GM18511 (cell line): ENCODE measurements around the gene DERA.
"Not testable (repeated sequence)": the region's sequence is repeated elsewhere in the genome, so short reads cannot be mapped to it uniquely, and the experiment has no call there.

Experiments used
- ATAC-seq: cut with Tn5 transposase; IDR thresholded peaks from one replicate; pipeline ENCODE4 v1.9.1; 2021; ENCODE audit warnings: mild to moderate bottlenecking, moderate library complexity; ENCODE audit not compliant: unreplicated experiment

The DERA gene

DNA sequence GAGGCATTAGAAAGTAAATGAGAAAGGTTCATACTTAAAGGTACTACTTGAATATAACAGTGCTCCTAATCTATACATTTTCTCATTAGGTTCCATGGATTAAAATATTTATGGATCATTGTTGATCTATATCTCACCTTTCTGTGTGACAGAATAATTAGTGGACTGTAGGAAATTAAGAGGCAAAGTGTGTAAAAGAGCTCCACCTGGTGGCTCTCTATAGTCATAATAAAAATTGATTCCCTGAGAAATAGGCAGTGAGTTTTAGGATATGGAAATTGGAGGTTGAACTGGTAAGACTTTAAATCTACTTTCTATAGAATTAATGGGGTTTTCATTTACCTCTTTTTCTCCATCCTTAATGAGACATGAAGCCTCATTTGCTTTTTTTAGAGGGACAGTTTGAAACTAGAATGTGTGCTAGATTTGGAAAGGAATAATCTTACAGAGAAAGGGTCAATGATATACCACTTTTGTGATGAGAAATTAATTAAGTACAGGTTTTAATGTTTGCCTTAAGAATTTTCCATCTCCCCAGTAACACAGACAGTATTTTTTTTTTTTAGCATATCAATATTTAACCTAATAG is 11.8 kb upstream of the DERA start:
- peak; percentile 73 for ATAC-seq

DNA sequence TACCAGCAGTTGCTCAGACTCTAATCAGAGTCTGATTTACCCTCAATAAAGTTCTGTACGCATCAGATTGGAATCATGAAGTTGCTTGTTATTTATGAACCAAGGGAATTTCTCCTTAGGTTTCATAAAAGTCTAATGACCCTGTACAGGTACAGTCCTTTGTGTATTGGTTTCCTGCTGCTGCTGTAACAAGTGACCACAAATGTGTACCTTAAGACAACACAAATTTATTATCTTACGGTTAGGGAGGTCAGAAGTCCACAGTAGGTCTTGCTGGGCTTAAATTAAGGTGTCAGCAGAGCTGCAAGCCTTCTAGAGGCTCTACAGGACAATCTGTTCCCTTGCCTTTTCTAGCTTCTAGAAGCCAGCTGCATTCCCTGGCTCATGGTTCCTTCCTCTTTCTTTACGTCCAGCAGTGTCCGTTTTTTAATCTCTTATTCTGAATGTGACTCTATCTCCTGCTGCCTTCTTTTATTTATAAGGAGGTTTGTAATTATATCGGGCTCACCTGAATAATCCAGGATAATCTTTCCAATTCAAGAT is 6.7 kb upstream of the DERA start:
- no peak for ATAC-seq

DNA sequence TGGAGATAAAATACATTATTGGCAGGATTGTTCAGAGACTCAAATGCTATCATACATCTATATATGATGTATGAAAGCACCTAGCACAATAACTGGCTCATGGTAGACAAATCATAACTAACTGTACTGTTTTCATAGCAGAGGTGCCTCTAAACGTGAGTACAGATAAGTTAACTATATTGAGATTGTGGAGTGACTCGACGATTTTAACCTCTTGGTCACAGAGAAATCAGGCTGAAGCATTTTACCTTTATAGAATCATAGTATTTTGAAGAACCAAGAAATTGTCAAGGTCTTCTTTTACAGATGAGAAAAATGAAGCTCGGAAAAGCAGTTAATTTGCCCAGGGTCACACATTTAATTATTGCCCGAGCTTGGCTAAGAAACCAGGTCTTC is 666 bp upstream of the DERA start:
- no peak for ATAC-seq

DNA sequence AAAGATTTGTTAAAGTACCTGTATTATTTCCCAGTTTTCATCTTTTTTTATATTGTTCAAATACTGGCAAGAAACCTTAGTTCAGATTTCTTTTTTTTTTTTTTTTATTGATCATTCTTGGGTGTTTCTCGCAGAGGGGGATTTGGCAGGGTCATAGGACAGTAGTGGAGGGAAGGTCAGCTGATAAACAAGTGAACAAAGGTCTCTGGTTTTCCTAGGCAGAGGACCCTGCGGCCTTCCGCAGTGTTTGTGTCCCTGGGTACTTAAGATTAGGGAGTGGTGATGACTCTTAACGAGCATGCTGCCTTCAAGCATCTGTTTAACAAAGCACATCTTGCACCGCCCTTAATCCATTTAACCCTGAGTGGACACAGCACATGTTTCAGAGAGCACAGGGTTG is 799 bp downstream of the DERA start:
- not testable (repeated sequence) for ATAC-seq

DNA sequence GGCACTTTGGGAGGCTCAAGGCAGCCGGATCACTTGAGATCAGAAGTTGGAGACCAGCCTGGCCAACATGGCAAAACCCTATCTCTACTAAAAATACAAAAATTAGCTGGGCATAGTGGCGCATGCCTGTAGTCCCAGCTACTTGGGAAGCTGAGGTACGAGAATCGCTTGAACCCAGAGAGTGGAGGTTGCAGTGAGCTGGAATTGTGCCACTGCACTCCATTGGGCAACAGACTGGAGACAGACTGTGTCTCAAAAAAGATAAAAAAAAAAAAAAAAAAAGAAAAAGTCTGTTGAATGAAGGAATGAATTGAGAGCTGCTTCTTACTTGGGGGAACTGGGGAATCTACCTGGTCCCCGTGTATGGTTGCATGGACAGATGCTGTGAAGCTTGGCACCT is 3.0 kb downstream of the DERA start:
- ATAC-seq: not testable (repeated sequence)

DNA sequence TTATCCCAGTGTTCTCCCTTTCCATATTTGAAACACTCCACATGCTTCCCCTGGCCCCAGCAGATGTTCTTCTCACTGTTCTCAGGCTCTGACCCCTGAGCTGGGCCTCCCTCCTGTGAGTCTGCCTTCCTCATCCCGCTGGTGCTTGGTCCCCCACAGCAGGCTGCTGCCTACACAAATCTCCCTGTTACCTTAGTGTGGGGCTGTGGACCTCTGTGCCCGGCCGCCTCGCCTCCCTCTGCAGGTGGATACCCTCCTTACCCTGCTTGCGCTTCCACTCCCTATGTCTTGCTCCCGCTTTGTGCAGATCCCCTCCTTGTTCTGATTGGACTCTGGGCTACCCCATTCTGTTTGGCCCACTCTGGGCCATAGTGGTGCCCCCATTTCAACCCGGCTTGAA is 6.9 kb downstream of the DERA start:
- no peak for ATAC-seq

DNA sequence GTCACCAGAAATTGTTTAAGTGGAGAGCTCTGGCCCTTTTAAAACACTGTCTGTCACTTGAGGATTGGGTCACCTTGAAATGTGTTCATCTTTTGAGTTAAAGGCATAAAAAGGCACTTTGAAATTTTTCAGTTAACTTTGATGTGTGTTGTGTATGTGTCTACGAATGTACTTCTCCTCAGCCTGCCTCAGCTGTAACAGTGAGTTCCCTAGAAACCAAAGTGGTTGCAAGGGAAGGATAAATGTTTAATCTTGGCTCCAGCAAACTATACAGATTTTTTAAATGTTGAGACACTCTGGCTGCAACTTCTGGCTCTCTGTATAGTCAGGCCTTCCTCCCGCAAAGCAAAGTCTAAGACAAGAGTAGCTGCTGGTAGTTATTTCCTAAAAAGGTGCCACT is 8.3 kb downstream of the DERA start:
- no peak for ATAC-seq

DNA sequence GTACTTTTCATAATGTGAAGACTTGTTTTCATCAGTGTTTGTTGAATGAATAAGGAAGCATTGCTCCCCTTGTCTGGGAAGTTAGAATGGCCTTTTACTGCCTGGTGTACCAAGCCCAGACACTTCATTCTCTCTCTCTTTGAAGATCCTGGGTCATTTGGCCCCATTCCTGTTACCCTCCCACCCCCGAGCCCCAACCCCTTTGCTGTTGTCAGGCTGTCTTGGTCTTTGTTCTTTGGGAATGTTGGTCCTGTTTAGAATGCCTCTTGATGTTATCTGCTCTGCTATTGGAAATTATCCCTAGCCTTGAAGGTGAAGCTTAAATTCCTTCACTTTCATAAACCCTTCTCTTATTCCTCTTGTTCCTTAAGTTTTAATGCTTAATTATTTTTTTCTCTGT is 13.8 kb downstream of the DERA start:
- no peak for ATAC-seq

DNA sequence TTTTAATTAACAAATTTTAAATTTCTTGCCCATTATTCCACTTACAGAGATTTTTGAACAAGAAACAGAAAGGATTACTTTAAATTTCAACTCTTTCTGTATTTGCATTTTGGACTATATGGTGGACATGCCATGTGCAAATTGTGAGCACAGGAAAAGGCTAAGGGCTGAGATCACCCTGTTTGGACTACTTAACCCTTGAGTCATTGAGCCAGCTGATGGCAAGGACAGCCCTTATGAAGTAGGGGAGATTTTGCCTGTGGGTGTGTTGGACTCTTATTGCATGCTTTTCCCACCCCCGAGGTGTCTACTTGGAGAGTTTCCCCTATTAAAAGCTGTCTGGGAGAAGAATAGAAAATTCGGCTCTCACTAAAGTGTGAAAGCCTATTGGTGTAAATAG is 17.2 kb downstream of the DERA start:
- no peak for ATAC-seq

DNA sequence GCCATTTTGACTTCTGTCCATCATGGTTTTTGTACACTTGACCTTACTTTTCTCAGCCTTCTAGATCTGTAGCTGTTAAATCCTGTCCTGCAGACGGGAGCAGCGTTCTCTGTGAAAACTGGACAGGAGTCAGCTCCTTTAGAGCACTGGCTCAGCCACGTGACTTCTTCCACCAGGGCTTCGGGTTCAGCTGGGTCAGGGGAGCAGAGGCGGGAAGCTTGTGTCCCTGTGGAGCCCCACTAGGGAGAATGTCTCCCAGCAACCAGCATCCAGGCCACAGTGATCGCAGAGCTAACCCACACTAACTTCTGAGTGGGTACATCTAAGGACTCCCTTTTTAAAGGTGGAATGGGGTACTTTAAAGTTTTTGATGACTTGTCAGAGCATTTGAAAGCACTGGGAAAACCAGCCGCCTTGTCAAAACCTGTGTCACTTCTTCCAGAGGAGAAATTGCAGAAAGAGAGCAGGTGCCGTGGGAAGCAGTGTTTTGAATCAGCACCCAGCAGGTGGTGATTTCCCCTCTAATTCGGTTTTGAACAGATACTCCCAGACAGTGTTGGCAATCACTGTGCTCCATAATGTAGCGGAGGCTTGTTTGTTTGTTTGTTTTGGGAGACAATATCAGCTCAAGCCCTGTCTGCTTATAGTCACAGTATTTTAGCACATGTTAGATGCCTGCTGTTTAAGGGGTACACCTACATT is 17.9 kb downstream of the DERA start:
- ATAC-seq: no peak

DNA sequence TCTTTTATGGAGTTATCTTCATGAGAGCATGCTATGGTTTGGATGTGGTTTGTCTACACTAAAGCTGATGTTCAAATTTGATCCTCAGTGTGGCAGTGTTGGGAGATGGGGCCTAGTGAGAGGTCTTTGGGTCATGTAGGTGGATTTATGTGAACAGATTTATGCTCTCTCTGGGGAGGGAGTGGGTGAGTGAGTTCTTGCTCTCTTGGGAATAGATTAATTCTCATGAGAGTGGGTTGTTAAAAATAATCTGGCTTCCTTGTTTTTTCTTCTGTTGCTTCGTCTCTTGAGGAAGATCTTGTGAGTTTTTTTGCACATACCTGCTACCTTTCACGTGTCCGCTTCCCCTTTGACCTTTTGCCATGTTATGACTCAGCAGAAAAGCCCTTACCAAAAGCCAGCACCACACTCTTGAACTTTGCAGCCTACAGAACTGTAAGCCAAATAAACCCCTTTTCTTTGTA is 20.5 kb downstream of the DERA start:
- peak; percentile 55 for ATAC-seq

DNA sequence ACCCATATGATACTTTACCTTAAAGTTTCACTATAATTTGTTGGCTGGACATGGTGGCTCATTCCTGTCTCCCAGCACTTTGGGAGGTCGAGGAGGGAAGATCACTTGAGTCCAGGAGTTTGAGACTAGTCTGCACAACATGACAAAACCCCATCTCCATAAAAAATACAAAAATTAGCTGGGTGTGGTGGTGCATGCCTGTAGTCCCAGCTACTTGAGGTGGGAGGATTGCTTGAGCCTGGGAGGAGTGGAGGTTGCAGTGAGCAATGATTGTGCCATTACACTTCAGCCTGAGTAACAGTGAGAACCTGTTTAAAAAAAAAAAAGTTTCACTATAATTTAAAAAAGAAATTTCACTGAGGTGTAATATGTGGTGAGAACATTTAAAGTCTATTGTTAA is 21.2 kb downstream of the DERA start:
- no peak for ATAC-seq

DNA sequence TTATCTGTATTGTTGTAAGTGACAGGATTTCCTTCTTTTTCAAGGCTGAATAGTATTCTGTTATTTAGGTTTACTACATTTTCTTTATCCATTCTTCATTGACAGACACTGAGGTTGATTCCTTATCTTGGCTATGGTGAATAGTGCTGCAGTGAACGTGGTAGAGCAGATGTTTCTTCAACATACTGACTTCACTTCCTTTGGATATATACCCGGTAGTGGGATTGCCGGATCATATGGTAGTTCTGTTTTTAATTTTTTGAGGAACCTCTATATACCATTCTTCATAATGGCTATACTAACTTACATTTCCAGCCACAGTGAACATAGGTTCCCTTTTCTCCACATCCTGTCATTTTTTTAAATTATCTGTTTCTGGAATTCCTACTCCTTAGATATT is 21.8 kb downstream of the DERA start:
- no peak for ATAC-seq

DNA sequence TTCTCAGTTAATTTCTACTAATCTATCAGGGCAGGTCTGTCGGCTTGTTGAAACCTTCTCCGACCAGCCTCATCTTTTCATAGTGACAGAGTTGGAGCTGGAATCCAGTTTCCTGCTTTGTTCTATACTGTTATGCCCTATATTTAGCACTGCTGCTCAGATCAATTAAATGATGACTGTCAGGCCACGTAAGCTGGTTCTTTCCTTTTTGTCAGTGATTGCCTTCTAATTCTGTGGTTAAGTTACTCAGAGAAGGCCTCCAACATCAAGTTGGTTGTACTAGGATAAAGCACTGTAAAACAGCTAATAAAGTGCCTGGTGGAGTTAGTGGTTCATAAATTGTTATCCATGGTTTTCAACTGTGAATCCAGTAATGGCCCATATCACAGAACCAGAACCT is 22.6 kb downstream of the DERA start:
- ATAC-seq: no peak

DNA sequence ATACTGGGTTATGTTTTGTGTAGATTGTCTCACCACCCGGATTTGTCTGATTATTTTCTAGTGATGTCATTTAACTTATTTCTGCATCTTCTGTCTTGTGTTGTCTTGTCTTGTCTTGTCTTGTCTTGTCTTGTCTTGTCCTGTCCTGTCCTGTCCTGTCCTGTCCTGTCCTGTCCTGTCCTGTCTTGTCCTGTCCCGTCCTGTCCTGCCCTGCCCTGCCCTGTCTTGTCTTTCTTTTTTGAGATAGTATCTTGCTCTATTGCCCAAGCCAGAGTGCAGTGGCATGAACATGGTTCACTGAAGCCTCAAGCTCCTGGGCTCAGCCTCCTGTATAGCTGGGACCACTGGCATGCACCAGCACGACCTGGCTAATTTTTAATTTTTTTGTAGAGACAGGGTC is 25.6 kb downstream of the DERA start:
- ATAC-seq: no peak

DNA sequence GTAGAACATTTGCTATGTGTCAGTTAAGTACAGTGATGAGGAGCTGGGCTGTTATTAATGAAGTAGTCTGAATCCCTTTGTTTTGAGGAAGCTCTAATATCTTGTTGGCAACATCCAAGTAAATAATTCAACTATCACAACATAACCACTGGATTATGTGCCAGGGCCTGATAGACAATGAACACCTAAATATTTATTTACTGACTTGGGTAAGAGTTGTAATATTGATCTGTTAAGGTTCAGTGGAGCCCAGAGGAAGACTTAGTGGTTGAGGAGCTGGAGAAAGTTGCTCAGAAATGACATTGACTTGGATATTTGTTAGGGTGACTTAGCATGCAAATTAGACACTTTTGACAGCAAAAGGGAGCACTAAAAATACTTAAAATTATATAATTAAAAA is 26.8 kb downstream of the DERA start:
- ATAC-seq: no peak

DNA sequence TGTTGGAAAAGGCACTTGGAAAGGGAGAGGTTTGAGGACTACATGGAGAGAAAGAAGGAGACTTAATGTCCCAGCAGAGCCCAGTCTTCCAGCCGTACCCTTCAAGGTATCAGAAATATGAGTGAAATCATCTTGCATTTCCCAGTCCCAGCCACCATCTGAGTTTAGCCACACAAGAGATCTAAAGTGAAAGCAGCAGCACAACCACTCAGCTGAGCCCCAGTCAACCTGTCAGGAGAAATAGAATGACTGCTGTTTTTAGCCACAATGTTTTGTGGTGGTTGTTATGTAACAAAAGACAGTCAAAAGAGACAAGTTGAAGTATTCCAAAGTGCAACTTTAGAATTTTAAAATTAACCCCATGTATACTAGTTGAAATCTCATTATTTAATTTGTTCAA is 28.0 kb downstream of the DERA start:
- ATAC-seq: no peak

DNA sequence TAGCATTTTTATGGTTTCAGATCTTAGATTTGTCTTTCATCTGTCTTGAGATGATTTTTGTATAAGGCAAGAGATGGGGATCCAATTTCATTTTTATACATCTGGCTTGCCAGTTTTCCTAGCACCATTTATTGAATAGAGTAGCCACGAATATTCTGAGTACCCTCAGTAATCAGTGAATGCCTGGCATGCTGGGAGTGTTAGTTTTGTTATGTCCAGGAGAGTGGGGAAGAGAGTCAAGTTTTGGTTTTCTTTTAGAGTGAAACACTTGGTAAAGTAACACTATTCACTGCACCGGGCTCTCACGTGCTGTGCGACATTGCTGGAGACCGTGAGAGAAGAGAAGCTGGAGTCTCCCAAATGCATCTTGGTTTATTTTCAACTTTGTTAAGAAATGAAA is 31.3 kb downstream of the DERA start:
- ATAC-seq: no peak

DNA sequence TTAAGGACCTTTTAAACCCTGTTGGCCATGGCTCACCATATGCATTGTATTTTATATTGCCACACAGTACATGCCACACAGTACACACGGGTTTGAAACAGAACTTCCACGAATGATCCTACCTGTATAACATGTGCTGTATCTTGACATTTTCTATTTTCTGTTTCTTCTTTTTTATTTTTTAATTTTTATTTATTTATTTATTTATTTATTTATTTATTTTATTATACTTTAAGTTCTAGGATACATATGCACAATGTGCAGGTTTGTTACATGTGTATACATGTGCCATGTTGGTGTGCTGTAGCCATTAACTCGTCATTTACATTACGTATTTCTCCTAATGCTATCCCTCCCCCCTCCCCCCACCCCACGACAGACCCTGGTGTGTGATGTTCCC is 32.4 kb downstream of the DERA start:
- ATAC-seq: not testable (repeated sequence)

DNA sequence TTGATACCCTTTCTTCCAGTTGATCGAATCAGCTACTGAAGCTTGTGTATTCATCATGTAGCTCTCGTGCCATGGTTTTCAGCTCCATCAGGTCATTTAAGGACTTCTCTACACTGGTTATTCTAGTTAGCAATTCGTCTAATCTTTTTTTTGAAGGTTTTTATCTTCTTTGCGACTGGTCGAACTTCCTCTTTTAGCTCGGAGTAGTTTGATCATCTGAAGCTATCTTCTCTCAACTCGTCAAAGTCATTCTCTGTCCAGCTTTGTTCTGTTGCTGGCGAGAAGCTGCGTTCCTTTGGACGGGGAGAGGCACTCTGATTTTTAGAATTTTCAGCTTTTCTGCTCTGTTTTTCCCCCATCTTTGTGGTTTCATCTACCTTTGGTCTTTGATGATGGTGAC is 37.3 kb downstream of the DERA start:
- not testable (repeated sequence) for ATAC-seq

DNA sequence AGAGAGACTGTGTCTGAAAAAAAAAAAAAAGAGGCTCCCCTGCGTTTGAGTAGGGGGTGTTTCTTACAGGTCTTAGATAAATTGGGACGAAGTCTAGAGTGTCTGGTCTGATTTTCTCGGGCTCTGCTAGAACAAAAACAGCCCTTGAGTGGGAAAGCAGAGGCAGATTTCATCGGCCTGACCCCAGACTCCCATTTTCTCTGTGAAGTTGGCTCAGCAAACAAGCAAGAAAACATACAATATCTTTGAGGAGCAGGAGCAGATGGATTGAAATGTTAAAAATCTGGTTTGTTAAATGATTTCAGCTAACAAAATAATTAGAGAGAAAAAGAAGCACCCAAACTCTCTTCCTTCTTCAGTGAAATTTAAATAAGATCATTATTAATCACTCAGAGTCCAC is 44.1 kb downstream of the DERA start:
- no peak for ATAC-seq

DNA sequence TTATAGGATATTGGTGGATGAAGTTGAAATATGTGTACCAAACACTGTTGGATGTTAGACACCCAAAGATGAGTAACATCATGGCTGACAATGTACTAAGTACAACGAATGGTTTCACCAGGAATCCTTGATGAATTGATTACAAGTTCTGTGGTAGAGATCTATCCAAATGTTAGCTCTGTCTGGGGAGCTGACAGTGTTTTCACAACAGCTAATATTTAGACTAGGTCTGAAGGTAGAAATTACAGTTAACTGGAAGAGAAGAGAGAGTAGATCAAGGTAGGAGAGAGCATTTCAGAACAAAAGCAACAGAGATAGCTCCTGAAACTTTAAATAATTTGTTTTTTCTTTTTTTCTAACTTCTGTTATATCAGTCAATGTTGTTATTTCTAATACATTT is 44.9 kb downstream of the DERA start:
- no peak for ATAC-seq
